K562 (cell line): ENCODE measurements around the gene SLC16A4.

Experiments
- STAT6 ChIP-seq: sonication (generic); formaldehyde crosslinking; IDR thresholded peaks from 2 replicates; pipeline ENCODE4 v1.8.1; 2023; ENCODE audit warnings: mild to moderate bottlenecking, missing genetic modification reagents
- TSHZ1 ChIP-seq: fragments of 250-450 bp; sonication (Bioruptor Pico); IDR thresholded peaks from 2 replicates; pipeline ENCODE4 v1.4.0; 2020; ENCODE audit warnings: mild to moderate bottlenecking, moderate library complexity
- USF1 ChIP-seq: sonication (generic); formaldehyde crosslinking; IDR thresholded peaks from 2 replicates; pipeline ENCODE4 v1.9.0; 2022; ENCODE audit warnings: mild to moderate bottlenecking, missing genetic modification reagents

GRCh38 chr1:110384581-110385321 lies 6.1 kb downstream of the SLC16A4 start:
- no peak for TF ChIP-seq TSHZ1 (CRISPR knock-in tag)
- TF ChIP-seq USF1 (CRISPR knock-in tag), result no peak
- TF ChIP-seq STAT6 (CRISPR knock-in tag), result no peak
